ENCODE results near the gene ANO10. TPM values are rescaled to one million over a fixed set of nuclear protein-coding genes. Genes with fewer than 3 reads are reported as not detected.

The ANO10 gene
- total RNA-seq, 2 experiments from 2014 or later: 6.3 to 8.9 TPM

GRCh38 chr3:43584043-43584826, 37.6 kb downstream of the ANO10 start:
- peak; percentile 11 for DNase-seq

GRCh38 chr3:43583481-43583880, 38.3 kb downstream of the ANO10 start:
- H3K9me3 Mint-ChIP-seq: no peaks in the 10 kb centered on the region
- TF ChIP-seq, protein P1, sequence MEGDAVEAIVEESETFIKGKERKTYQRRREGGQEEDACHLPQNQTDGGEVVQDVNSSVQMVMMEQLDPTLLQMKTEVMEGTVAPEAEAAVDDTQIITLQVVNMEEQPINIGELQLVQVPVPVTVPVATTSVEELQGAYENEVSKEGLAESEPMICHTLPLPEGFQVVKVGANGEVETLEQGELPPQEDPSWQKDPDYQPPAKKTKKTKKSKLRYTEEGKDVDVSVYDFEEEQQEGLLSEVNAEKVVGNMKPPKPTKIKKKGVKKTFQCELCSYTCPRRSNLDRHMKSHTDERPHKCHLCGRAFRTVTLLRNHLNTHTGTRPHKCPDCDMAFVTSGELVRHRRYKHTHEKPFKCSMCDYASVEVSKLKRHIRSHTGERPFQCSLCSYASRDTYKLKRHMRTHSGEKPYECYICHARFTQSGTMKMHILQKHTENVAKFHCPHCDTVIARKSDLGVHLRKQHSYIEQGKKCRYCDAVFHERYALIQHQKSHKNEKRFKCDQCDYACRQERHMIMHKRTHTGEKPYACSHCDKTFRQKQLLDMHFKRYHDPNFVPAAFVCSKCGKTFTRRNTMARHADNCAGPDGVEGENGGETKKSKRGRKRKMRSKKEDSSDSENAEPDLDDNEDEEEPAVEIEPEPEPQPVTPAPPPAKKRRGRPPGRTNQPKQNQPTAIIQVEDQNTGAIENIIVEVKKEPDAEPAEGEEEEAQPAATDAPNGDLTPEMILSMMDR (IDR thresholded peaks at IDR 0.05): no peak
- H3K4me1 Mint-ChIP-seq (ENCODE audit: low read depth): peaks cover 15% of the 10 kb centered on the region
- intact Hi-C loops (cut with micrococcal nuclease): no loop called here
- ChIA-PET POLR2A (no interaction called here), CTCF (no interaction called here)
- no peaks in the 10 kb centered on the region for H3K27me3 Mint-ChIP-seq
- H3K36me3 Mint-ChIP-seq (ENCODE audit: low read depth): peaks cover 2% of the 10 kb centered on the region
- H3K27ac Mint-ChIP-seq: no peak overlapping the region
- H3K4me3 Mint-ChIP-seq: no peak overlapping the region
- DNase-seq (peak; percentile 31), ATAC-seq (no peak)

More at GRCh38 chr3:43584043-43584826, 37.6 kb downstream of the ANO10 start:
- Mint-ChIP-seq H3K36me3 (ENCODE audit: low read depth) (peaks cover 2% of the 10 kb centered on the region), H3K4me3 (no peak overlapping the region), H3K27me3 (no peaks in the 10 kb centered on the region), H3K9me3 (no peaks in the 10 kb centered on the region), H3K4me1 (ENCODE audit: low read depth) (peaks cover 15% of the 10 kb centered on the region), H3K27ac (no peak overlapping the region)
- intact Hi-C loops (cut with micrococcal nuclease): no loop called here
- TF ChIP-seq, protein P1 (IDR thresholded peaks at IDR 0.05): no peak
- ChIA-PET POLR2A (no interaction called here), CTCF (no interaction called here)
- peak; percentile 84 for ATAC-seq

DNA sequence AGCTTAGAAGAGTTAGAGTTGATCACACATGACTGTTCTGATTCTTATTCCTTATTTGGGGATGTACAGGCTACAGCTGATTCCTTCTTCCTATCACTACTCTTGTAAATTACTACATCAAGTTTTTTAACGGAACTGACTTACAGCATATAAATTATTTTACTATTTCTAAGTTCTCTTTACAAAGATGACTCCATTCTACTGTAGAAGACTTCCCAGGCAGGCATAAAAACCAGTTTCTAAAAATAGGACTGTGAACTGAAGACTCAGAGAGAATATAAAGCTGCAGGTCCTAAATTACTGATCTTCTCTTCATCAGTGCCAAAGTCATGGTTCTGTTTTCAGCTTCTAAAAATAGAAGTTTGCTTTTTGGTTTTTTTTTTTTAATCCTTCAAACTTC, 38.9 kb downstream of the ANO10 start:
- no peak for ATAC-seq

GRCh38 chr3:43581343-43581742, 40.5 kb downstream of the ANO10 start:
- CTCF ChIA-PET: no interaction called here
- peaks cover 2% of the 10 kb centered on the region for H3K36me3 Mint-ChIP-seq (ENCODE audit: low read depth)
- H3K4me1 Mint-ChIP-seq (ENCODE audit: low read depth): peaks cover 15% of the 10 kb centered on the region
- POLR2A ChIA-PET: no interaction called here
- TF ChIP-seq, protein P1 (IDR thresholded peaks at IDR 0.05): no peak
- no peak for ATAC-seq
- no peak overlapping the region for H3K4me3 Mint-ChIP-seq
- no peak overlapping the region for H3K27ac Mint-ChIP-seq
- intact Hi-C loops (cut with micrococcal nuclease): no loop called here
- H3K27me3 Mint-ChIP-seq: no peaks in the 10 kb centered on the region
- no peaks in the 10 kb centered on the region for H3K9me3 Mint-ChIP-seq
- DNase-seq: no peak

More for the DNA sequence above, 38.9 kb downstream of the ANO10 start:
- Mint-ChIP-seq H3K9me3 (no peaks in the 10 kb centered on the region), H3K4me3 (no peak overlapping the region), H3K27ac (no peak overlapping the region), H3K4me1 (ENCODE audit: low read depth) (peaks cover 15% of the 10 kb centered on the region), H3K36me3 (ENCODE audit: low read depth) (peaks cover 2% of the 10 kb centered on the region), H3K27me3 (no peaks in the 10 kb centered on the region)
- ChIA-PET CTCF (interaction anchor here (0.6 kb wide), 1 partner anchor 616 kb away, joined by 3 read pairs; no protein-coding TSS in a partner anchor), POLR2A (no interaction called here)
- intact Hi-C loops (cut with micrococcal nuclease): no loop called here
- TF ChIP-seq, protein P1 (IDR thresholded peaks at IDR 0.05): no peak
- DNase-seq: no peak

GRCh38 chr3:43580181-43580580, 41.6 kb downstream of the ANO10 start:
- ChIA-PET POLR2A (no interaction called here), CTCF (no interaction called here)
- DNase-seq (no peak), ATAC-seq (no peak)
- H3K4me1 Mint-ChIP-seq (ENCODE audit: low read depth): peaks cover 15% of the 10 kb centered on the region
- H3K27me3 Mint-ChIP-seq: no peaks in the 10 kb centered on the region
- intact Hi-C loops (cut with micrococcal nuclease): no loop called here
- TF ChIP-seq, protein P1 (IDR thresholded peaks at IDR 0.05): no peak
- no peak overlapping the region for H3K4me3 Mint-ChIP-seq
- no peak overlapping the region for H3K27ac Mint-ChIP-seq
- H3K36me3 Mint-ChIP-seq (ENCODE audit: low read depth): peaks cover 2% of the 10 kb centered on the region
- no peaks in the 10 kb centered on the region for H3K9me3 Mint-ChIP-seq

Measured in activated CD8-positive, alpha-beta T cell treated with anti-CD3 and anti-CD28 coated beads for 36 hours (primary cell).